Measurements from ENCODE around the gene SCOC.

SCOC gene

DNA sequence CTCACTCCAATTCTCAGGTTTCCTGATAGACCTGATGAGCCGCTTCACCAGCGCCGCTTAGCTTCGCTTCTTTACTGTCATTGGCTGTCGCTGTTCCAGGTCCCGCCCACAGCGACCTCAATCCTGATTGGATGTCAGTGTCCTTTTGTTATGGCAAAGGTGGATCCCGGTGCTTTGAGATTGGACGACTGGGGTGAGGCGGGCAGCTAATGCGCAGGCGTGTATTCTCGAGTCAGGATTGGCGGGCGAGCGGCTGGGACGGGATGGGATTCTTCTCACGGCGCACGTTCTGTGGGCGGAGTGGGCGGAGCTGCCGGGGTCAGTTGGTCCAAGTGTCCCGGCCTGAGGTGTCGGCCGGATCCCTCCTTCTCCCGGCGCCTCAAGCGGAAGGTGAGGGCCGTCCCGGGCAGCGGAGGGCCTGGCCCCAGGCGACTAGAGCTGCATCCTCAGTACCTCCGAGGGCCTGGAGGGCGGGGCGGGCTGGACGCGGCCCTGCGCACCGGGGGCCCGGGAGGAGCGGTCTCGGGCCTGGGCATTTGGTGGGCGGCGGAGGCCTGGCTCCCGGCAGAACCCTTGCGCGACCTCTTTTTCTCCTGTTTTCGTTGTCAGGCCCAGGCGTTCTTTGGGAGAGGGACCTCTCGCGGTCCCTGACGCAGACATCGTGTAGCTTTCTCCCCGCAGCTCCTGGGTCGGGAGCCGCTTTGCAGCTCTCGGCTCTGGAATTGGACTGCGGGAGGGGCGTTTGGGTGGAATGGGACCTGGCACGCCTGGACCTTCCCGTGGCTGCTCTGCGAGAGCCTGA is at the start of gene SCOC:
Gene SCOC, plus strand, starts transcription at position 319 of the 802 bp plus-strand sequence. CDS start 5,525 bp downstream, outside the sequence.
- ChIA-PET POLR2A (no interaction called here), CTCF (interaction anchor here (0.7 to 5.6 kb wide), 7 partner anchors 9 to 484 kb away, joined by 3 to 55 read pairs (median 6); no protein-coding TSS in a partner anchor)
- DNase-seq (ENCODE audit: extremely low spot score): peak; percentile 97
- TF ChIP-seq, protein P1, sequence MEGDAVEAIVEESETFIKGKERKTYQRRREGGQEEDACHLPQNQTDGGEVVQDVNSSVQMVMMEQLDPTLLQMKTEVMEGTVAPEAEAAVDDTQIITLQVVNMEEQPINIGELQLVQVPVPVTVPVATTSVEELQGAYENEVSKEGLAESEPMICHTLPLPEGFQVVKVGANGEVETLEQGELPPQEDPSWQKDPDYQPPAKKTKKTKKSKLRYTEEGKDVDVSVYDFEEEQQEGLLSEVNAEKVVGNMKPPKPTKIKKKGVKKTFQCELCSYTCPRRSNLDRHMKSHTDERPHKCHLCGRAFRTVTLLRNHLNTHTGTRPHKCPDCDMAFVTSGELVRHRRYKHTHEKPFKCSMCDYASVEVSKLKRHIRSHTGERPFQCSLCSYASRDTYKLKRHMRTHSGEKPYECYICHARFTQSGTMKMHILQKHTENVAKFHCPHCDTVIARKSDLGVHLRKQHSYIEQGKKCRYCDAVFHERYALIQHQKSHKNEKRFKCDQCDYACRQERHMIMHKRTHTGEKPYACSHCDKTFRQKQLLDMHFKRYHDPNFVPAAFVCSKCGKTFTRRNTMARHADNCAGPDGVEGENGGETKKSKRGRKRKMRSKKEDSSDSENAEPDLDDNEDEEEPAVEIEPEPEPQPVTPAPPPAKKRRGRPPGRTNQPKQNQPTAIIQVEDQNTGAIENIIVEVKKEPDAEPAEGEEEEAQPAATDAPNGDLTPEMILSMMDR (IDR thresholded peaks at IDR 0.05; ENCODE audit: control extremely low read depth, extremely low read depth, low read depth, missing control alignments): no peak

DNA sequence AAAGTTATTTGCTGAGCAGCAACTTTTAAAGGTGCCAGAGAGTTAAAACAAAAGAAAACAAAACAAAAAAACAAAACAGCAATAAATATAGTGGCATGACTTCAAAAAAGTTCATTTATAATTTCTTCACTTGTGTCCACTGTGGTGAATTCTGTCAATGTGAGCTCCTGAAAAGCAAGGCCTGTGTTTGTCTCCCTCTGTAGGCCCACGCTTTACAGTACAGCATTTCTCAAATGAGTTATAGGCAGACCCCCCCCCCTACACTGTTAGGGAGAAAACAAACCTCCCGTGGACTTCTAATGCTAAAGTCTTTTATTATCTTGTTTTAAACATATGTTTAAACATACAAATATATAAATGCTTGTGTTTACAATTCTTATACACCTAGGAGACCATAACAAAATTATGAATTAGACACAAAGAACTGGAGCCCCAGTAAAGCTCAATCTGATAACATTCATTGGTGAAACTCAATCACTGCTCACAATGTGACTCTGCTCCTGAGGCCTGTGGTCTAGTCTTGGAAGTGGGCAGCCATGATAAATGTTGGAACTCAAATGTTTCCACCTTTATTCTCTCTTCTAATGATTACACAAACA is 47.0 kb upstream of the SCOC start:
- DNase-seq (ENCODE audit: extremely low spot score): no peak
- ChIA-PET CTCF (interaction anchor here (1.0 to 1.3 kb wide), 4 partner anchors 18 to 612 kb away, joined by 3 to 6 read pairs (median 4); no protein-coding TSS in a partner anchor), POLR2A (no interaction called here)
- TF ChIP-seq, protein P1 (IDR thresholded peaks at IDR 0.05; ENCODE audit: control extremely low read depth, extremely low read depth, low read depth, missing control alignments): peak; percentile 30

DNA sequence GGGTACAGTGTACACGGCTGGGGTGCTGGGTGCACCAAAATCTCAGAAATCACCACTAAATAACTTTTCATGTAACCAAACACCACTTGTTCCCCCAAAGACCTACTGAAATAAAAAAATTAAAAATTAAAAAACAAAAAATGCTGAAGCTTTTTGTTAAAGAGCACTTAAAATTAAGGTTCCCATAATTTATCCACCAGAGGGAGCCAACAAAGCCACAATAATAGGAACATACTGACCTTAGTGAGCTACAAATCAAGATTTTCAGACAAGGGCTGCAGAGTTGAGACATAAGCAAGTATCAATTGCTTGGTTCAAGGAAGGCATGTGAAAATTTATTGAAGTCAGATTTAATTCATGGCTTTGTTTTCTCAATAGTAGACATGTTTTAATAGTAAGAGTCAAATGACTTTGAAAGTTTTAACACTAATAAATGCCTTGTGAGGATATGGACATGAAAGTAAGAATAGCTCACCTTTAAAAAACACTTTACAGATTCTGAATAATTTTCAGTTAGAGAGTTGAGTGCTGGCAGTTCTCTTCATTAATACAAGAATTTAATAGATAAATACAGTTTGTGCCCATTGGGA is 43.0 kb upstream of the SCOC start:
- ChIA-PET POLR2A (no interaction called here), CTCF (interaction anchor here (0.9 to 1.5 kb wide), 8 partner anchors 11 to 664 kb away, joined by 3 to 7 read pairs (median 4); partner anchors contain the start of gene MGST2)
- TF ChIP-seq, protein P1 (IDR thresholded peaks at IDR 0.05; ENCODE audit: control extremely low read depth, extremely low read depth, low read depth, missing control alignments): peak; percentile 13
- DNase-seq (ENCODE audit: extremely low spot score): no peak

DNA sequence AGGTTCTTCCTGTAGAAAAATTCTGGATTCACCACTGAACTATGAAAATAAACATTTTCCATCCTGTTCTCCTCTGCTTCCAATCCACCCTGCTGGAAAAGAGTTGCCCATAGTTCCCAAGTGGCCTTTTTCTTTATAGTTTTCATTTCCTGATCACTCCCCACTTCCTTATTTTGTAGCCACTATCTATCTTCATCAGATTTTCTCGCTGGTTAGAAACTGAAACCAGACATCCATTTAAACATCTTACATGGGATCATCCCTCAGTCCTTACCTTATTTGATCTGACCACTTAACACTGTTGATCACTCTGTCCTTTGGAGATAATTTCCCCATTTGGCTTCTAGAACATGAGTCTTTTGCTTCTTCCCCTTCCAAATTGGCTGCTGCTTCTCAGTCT is 42.2 kb upstream of the SCOC start:
- CTCF ChIA-PET: interaction anchor here (1.1 to 1.5 kb wide), 2 partner anchors 31 to 278 kb away, joined by 3 to 7 read pairs; no protein-coding TSS in a partner anchor
- TF ChIP-seq, protein P1 (IDR thresholded peaks at IDR 0.05; ENCODE audit: control extremely low read depth, extremely low read depth, low read depth, missing control alignments): no peak
- POLR2A ChIA-PET: no interaction called here
- no peak for DNase-seq (ENCODE audit: extremely low spot score)

DNA sequence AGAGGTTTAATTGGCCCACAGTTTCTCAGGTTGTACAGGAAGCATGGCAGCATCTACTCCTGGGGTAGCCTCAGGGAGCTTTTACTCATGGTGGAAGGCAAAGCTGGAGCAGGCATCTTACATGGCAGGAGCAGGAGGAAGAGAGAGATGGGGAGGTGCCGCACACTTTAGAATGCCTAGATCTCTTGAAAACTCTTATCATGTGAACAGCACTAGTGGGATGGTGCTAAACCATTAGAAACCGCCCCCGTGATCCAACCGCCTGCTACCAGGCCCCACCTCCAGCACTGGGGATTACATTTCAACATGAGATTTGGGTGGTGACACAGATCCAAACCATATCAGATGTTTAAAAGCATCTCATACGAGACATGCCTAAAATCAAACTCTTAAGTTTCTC is 41.6 kb upstream of the SCOC start:
- POLR2A ChIA-PET: no interaction called here
- DNase-seq (ENCODE audit: extremely low spot score): no peak
- CTCF ChIA-PET: no interaction called here

DNA sequence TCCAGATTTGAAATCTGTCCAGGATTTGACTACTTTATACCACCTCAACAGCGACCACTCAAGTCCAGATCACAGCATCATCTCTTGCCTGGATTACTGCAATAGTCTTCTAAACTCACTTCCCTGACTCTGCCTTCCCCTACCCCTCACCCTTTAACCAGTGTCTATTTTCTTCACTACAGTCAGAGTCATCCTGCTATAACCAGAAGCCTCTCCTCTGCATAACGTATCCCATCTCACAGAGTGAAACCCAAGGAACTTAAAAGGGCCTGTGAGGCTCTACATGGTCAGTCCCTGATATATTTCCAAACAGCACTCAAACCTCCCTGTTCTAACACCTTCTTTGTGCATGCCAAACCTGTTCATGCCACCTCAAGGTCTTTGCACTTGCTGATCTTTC is 40.7 kb upstream of the SCOC start:
- TF ChIP-seq, protein P1 (IDR thresholded peaks at IDR 0.05; ENCODE audit: control extremely low read depth, extremely low read depth, low read depth, missing control alignments): no peak
- no peak for DNase-seq (ENCODE audit: extremely low spot score)
- ChIA-PET CTCF (no interaction called here), POLR2A (interaction anchor here (0.6 kb wide), 1 partner anchor 275 kb away, joined by 4 read pairs; no protein-coding TSS in a partner anchor)

More for the DNA sequence above, 41.6 kb upstream of the SCOC start:
- TF ChIP-seq, protein P1 (IDR thresholded peaks at IDR 0.05; ENCODE audit: control extremely low read depth, extremely low read depth, low read depth, missing control alignments): no peak
